Smooth muscle cell (in vitro differentiated cells): ENCODE results near the gene PLEKHG3. TPM values are rescaled to one million over a fixed set of nuclear protein-coding genes. Genes with fewer than 3 reads are reported as not detected.

Experiments
- DNase-seq: peaks from one replicate; lab custom pipeline; 2025; ENCODE audit not compliant: unreplicated experiment; lab: John Stamatoyannopoulos, UW
- H2AFZ ChIP-seq: fragments of 200-600 bp; sonication (generic); 2 replicates; pipeline ENCODE4 v1.6.0; 2016; ENCODE audit warnings: antibody characterized with exemption, low read depth, mild to moderate bottlenecking
- H3F3A ChIP-seq: fragments of 200-600 bp; sonication (generic); 2 replicates; pipeline ENCODE4 v1.6.0; 2017; ENCODE audit warnings: antibody characterized with exemption, low read depth
- H3K27ac ChIP-seq: fragments of 200-600 bp; sonication (generic); 2 replicates; pipeline ENCODE4 v1.5.1; 2016; ENCODE audit warnings: low read depth, mild to moderate bottlenecking
- H3K27me3 ChIP-seq: fragments of 200-600 bp; sonication (generic); 2 replicates; pipeline ENCODE4 v1.6.1; 2016; ENCODE audit warnings: low read depth, mild to moderate bottlenecking
- H3K36me3 ChIP-seq: fragments of 200-600 bp; sonication (generic); 2 replicates; pipeline ENCODE4 v1.5.1; 2016; ENCODE audit warnings: low read depth
- H3K4me1 ChIP-seq: fragments of 200-600 bp; sonication (generic); 2 replicates; pipeline ENCODE4 v1.5.1; 2016; ENCODE audit warnings: low read depth
- H3K4me2 ChIP-seq: fragments of 200-600 bp; sonication (generic); 2 replicates; pipeline ENCODE4 v1.6.0; 2016; ENCODE audit warnings: mild to moderate bottlenecking
- H3K4me3 ChIP-seq: fragments of 200-600 bp; sonication (generic); 2 replicates; pipeline ENCODE4 v1.5.1; 2016; ENCODE audit warnings: mild to moderate bottlenecking
- H3K79me2 ChIP-seq: fragments of 200-600 bp; sonication (generic); 2 replicates; pipeline ENCODE4 v1.6.0; 2016; ENCODE audit warnings: low read depth, mild to moderate bottlenecking
- H3K9ac ChIP-seq: fragments of 200-600 bp; sonication (generic); 2 replicates; pipeline ENCODE4 v1.6.0; 2016; ENCODE audit warnings: low read depth
- H3K9me3 ChIP-seq: fragments of 200-600 bp; sonication (generic); replicated peaks from 2 replicates; pipeline ENCODE4 v1.5.1; 2016; ENCODE audit warnings: low read depth
- H4K20me1 ChIP-seq: fragments of 200-600 bp; sonication (generic); 2 replicates; pipeline ENCODE4 v1.6.0; 2016; ENCODE audit warnings: low read depth
- WGBS: methylation state at CpG from one replicate; pipeline ENCODE4 v1.1.7; 2016; ENCODE audit warnings: low lambda C conversion rate; 5-methylcytosine and 5-hydroxymethylcytosine counted together
- polyA plus RNA-seq: library from polyadenylated mRNA; unstranded; fragments of >200 nt; fragmentation: Nextera tagmentation; extraction: Ambion mirVana; gene quantifications from 2 replicates; pipeline ENCODE4 v1.2.1, GENCODE V29; 2016
- total RNA-seq: library from RNA; depleted of rRNA; stranded (reverse); fragments of >200 nt; gene quantifications from 2 replicates; pipeline ENCODE4 v1.2.3, GENCODE V29; 2014
- TF ChIP-seq, protein P1 (sequence below): fragments of 200-600 bp; sonication (generic); IDR thresholded peaks from 2 replicates; pipeline ENCODE4 v1.5.1; 2017; ENCODE audit warnings: borderline replicate concordance, mild to moderate bottlenecking, antibody characterized with exemption; ENCODE audit not compliant: insufficient read depth, poor library complexity, severe bottlenecking

Gene PLEKHG3
- total and polyA plus RNA-seq, 2 experiments from 2014 or later, result 17.6 to 18.3 TPM

DNA sequence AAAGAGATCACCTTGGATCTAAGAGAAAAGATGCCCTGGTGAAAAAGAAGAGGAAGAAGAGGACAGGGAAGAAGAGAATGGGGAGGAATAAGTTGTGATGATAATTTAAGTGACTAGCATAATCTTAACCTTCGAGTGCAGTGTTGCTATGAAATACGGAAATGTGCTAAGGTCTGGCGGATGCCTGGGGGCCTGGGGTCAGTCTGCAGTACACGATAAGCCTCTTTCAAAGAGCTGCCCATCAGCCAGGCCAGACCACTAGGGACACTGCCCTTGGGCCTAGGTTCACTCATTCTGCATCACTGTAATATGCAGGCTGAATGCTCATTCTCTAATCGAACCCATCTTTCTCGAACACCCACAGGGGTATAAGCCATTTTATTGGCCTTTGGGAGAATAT, 83.4 kb downstream of the PLEKHG3 start:
- no peaks in the 10 kb centered on the region for H3K79me2 ChIP-seq
- no peak overlapping the region for H2AFZ ChIP-seq
- no peak overlapping the region for H3K4me3 ChIP-seq
- H3K9me3 ChIP-seq, result no peaks in the 10 kb centered on the region
- no peaks in the 10 kb centered on the region for H4K20me1 ChIP-seq
- H3K27me3 ChIP-seq, result no peaks in the 10 kb centered on the region
- no peak overlapping the region for H3K27ac ChIP-seq
- DNase-seq, result no peak
- no peaks in the 10 kb centered on the region for H3K36me3 ChIP-seq
- H3K4me1 ChIP-seq, result peaks cover 22% of the 10 kb centered on the region
- no peak overlapping the region for H3K4me2 ChIP-seq
- 94% methylated on average over 6 of the region's 6 CpGs for WGBS
- no peak overlapping the region for H3K9ac ChIP-seq
- TF ChIP-seq, protein P1, sequence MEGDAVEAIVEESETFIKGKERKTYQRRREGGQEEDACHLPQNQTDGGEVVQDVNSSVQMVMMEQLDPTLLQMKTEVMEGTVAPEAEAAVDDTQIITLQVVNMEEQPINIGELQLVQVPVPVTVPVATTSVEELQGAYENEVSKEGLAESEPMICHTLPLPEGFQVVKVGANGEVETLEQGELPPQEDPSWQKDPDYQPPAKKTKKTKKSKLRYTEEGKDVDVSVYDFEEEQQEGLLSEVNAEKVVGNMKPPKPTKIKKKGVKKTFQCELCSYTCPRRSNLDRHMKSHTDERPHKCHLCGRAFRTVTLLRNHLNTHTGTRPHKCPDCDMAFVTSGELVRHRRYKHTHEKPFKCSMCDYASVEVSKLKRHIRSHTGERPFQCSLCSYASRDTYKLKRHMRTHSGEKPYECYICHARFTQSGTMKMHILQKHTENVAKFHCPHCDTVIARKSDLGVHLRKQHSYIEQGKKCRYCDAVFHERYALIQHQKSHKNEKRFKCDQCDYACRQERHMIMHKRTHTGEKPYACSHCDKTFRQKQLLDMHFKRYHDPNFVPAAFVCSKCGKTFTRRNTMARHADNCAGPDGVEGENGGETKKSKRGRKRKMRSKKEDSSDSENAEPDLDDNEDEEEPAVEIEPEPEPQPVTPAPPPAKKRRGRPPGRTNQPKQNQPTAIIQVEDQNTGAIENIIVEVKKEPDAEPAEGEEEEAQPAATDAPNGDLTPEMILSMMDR, result no peak
- no peaks in the 10 kb centered on the region for H3F3A ChIP-seq

DNA sequence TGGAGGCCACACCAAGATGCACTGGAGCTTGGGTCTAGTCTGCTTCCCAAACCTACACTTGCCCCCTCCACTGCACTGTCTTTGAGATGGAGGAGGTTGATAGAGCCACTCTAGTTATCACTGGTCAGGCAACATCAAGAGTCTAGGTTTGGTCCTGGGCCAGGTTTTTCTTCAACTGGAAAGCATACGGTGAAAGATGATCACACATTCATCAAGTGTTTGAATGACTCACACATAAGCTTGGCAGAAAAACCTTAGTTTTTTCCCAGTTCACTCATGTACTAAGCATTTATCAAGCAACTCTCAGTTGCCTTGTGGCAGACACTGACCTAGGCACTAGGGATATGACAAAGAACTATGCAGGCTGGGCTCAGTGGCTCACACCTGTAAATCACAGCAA, 84.5 kb downstream of the PLEKHG3 start:
- H3K9ac ChIP-seq, result no peak overlapping the region
- no peaks in the 10 kb centered on the region for H4K20me1 ChIP-seq
- no peaks in the 10 kb centered on the region for H3F3A ChIP-seq
- no peaks in the 10 kb centered on the region for H3K36me3 ChIP-seq
- H3K27ac ChIP-seq, result no peak overlapping the region
- no peak overlapping the region for H2AFZ ChIP-seq
- DNase-seq, result no peak
- TF ChIP-seq, protein P1, result no peak
- H3K4me1 ChIP-seq, result peaks cover 22% of the 10 kb centered on the region
- no peaks in the 10 kb centered on the region for H3K9me3 ChIP-seq
- no peak overlapping the region for H3K4me3 ChIP-seq
- H3K4me2 ChIP-seq, result no peak overlapping the region
- no peaks in the 10 kb centered on the region for H3K27me3 ChIP-seq
- 6% methylated on average over 1 of the region's 1 CpG for WGBS
- H3K79me2 ChIP-seq, result no peaks in the 10 kb centered on the region

GRCh38 chr14:64789696-64790095, 85.5 kb downstream of the PLEKHG3 start:
- H3K9ac ChIP-seq, result no peak overlapping the region
- no peak overlapping the region for H3K4me2 ChIP-seq
- H3K27me3 ChIP-seq, result no peaks in the 10 kb centered on the region
- TF ChIP-seq, protein P1, result no peak
- H3K4me3 ChIP-seq, result no peak overlapping the region
- WGBS, result 82% methylated on average over 5 of the region's 5 CpGs
- no peaks in the 10 kb centered on the region for H3F3A ChIP-seq
- H3K79me2 ChIP-seq, result no peaks in the 10 kb centered on the region
- H3K4me1 ChIP-seq, result peaks cover 22% of the 10 kb centered on the region
- H2AFZ ChIP-seq, result no peak overlapping the region
- H4K20me1 ChIP-seq, result no peaks in the 10 kb centered on the region
- DNase-seq, result no peak
- H3K27ac ChIP-seq, result no peak overlapping the region
- no peaks in the 10 kb centered on the region for H3K36me3 ChIP-seq
- H3K9me3 ChIP-seq, result no peaks in the 10 kb centered on the region

DNA sequence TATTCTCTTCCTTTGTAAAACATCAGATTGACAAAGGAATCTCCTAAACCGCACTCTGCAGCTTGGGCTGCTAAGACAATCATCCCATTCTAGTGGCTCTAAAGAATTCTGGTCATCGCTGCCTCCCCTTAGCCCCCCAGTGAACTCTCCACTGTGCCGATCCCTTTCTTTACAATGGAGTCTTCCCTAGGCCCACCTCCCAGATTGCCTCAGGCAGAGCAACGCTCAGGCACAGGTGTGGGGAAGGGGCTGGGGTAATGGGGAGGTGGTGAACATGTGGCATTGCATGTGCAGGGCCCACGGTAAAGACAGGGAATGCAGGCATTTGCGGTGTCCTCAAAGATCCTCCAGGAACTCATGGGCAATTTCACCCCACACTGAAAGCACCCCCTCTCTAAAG, 86.3 kb downstream of the PLEKHG3 start:
- Histone ChIP-seq H3K79me2 (no peaks in the 10 kb centered on the region), H3K4me3 (no peak overlapping the region), H2AFZ (no peak overlapping the region), H3K27ac (no peak overlapping the region), H3K9ac (no peak overlapping the region), H4K20me1 (no peaks in the 10 kb centered on the region), H3K27me3 (no peaks in the 10 kb centered on the region), H3K36me3 (no peaks in the 10 kb centered on the region), H3K9me3 (no peaks in the 10 kb centered on the region), H3K4me2 (no peak overlapping the region), H3K4me1 (peaks cover 22% of the 10 kb centered on the region), H3F3A (no peaks in the 10 kb centered on the region)
- no peak for DNase-seq
- TF ChIP-seq, protein P1, result no peak
- 84% methylated on average over 6 of the region's 6 CpGs for WGBS
